CD4-positive, alpha-beta memory T cell (primary cell): ENCODE data around the gene ZPBP. TPM values are rescaled to one million over a fixed set of nuclear protein-coding genes. Genes with fewer than 3 reads are reported as not detected.

Experiments used
- CTCF ChIA-PET: fragments of 350-600 bp; sonication (Branson Sonifier 250); formaldehyde crosslinking; loops from one replicate; lab custom pipeline; 2021; ENCODE audit warnings: inconsistent platforms; ENCODE audit not compliant: partially characterized antibody; lab: Charles Lee
- POLR2A ChIA-PET: fragments of 350-600 bp; sonication (Branson Sonifier 250); formaldehyde crosslinking; loops from one replicate; lab custom pipeline; 2021; ENCODE audit not compliant: partially characterized antibody; lab: Charles Lee
- DNase-seq, 5 donors: peaks; one replicate each; pipeline versions ENCODE4 v3.0.0 to v3.0.0-alpha.2; 2020 to 2022; ENCODE audit warnings: mixed read lengths in 1 of 5
- H3K27ac ChIP-seq: one replicate; pipeline ENCODE4 v1.7.0; 2013; ENCODE audit warnings: low read depth, low read length
- H3K27me3 ChIP-seq: 2 replicates; pipeline ENCODE4 v1.7.0; 2013; ENCODE audit warnings: mild to moderate bottlenecking, low read length, moderate library complexity; ENCODE audit not compliant: insufficient read depth
- H3K36me3 ChIP-seq: 2 replicates; pipeline ENCODE4 v1.7.0; 2013; ENCODE audit warnings: mild to moderate bottlenecking, low read length, moderate library complexity; ENCODE audit not compliant: insufficient read depth
- H3K4me1 ChIP-seq: 2 replicates; pipeline ENCODE4 v1.7.0; 2013; ENCODE audit warnings: mild to moderate bottlenecking, low read length, moderate library complexity; ENCODE audit not compliant: insufficient read depth
- H3K4me3 ChIP-seq, 2 donors: one replicate each; pipeline ENCODE4 v1.7.0; 2013; ENCODE audit warnings: low read length in 2 of 2, mild to moderate bottlenecking in 1 of 2
- H3K9me3 ChIP-seq, 2 donors: one replicate each; pipeline ENCODE4 v1.7.0; 2013; ENCODE audit warnings: low read length in 2 of 2, control low read depth in 1 of 2; ENCODE audit not compliant: control insufficient read depth in 1 of 2
- H3K27ac Mint-ChIP-seq, 7 donors: one replicate each; pipeline ENCODE4 v1.8.0; 2020 to 2021; ENCODE audit warnings: mixed read lengths in 7 of 7, mild to moderate bottlenecking in 6 of 7, inconsistent platforms in 3 of 7, moderate library complexity in 3 of 7
- H3K27me3 Mint-ChIP-seq, 2 donors: one replicate each; pipeline ENCODE4 v1.8.0; 2020 to 2021; ENCODE audit warnings: mixed read lengths in 2 of 2
- H3K36me3 Mint-ChIP-seq, 2 donors: one replicate each; pipeline ENCODE4 v1.8.0; 2020 to 2021; ENCODE audit warnings: mixed read lengths in 2 of 2, inconsistent platforms in 1 of 2, mild to moderate bottlenecking in 1 of 2
- H3K4me1 Mint-ChIP-seq, 4 donors: one replicate each; pipeline ENCODE4 v1.8.0; 2020 to 2021; ENCODE audit warnings: mixed read lengths in 4 of 4, mild to moderate bottlenecking in 1 of 4
- H3K4me3 Mint-ChIP-seq, 8 donors: one replicate each; pipeline ENCODE4 v1.8.0; 2020 to 2021; ENCODE audit warnings: mixed read lengths in 8 of 8, mild to moderate bottlenecking in 7 of 8, moderate library complexity in 6 of 8, inconsistent platforms in 3 of 8
- H3K9me3 Mint-ChIP-seq, 8 donors: one replicate each; pipeline ENCODE4 v1.8.0; 2020 to 2021; ENCODE audit warnings: mixed read lengths in 8 of 8, mild to moderate bottlenecking in 5 of 8, inconsistent platforms in 3 of 8, moderate library complexity in 1 of 8
- intact Hi-C: fragments of 100-400 bp; cut with micrococcal nuclease; formaldehyde crosslinking; loops from one replicate; pipeline ENCODE4 v1.15.1; 2023
- polyA plus RNA-seq, 2 donors: library from polyadenylated mRNA; unstranded; fragments of 300-500 nt; fragmentation: Illumina TruSeq; gene quantifications; one replicate each; pipeline ENCODE4 v1.2.3, GENCODE V29; 2021
- total RNA-seq, 2 experiments: library from RNA; stranded (reverse); gene quantifications; one replicate each; pipeline ENCODE4 v1.2.3, GENCODE V29; 2021

The ZPBP gene
- total and polyA plus RNA-seq, 4 experiments from 2014 or later, result not detected

GRCh38 chr7:49894543-49894942 is 198.5 kb downstream of the ZPBP start:
- POLR2A ChIA-PET, result no interaction called here
- Histone ChIP-seq H3K36me3 (no peaks in the 10 kb centered on the region), H3K9me3 (no peaks in the 10 kb centered on the region), H3K27ac (no peak overlapping the region), H3K4me1 (no peaks in the 10 kb centered on the region), H3K4me3 (no peak overlapping the region), H3K27me3 (no peaks in the 10 kb centered on the region)
- no peak overlapping the region for H3K4me3 Mint-ChIP-seq
- no peaks in the 10 kb centered on the region for H3K4me1 Mint-ChIP-seq
- H3K27me3 Mint-ChIP-seq, result peaks cover 0 to 2% of the 10 kb centered on the region in 2 donors
- peaks cover 0 to 6% (median 0%) of the 10 kb centered on the region in 8 donors for H3K9me3 Mint-ChIP-seq
- no peak for DNase-seq
- intact Hi-C loops, result no loop called here
- H3K36me3 Mint-ChIP-seq, result no peaks in the 10 kb centered on the region
- CTCF ChIA-PET, result no interaction called here
- no peak overlapping the region for H3K27ac Mint-ChIP-seq

- no peak for DNase-seq
- H3K4me3 ChIP-seq, result no peak overlapping the region
- Mint-ChIP-seq H3K4me3 (no peak overlapping the region), H3K36me3 (no peaks in the 10 kb centered on the region), H3K27me3 (peaks cover 0 to 2% of the 10 kb centered on the region in 2 donors), H3K27ac (no peak overlapping the region), H3K4me1 (no peaks in the 10 kb centered on the region), H3K9me3 (peaks cover 0 to 6% (median 0%) of the 10 kb centered on the region in 8 donors)
- H3K9me3 ChIP-seq, result no peaks in the 10 kb centered on the region
- ChIA-PET CTCF (no interaction called here), POLR2A (no interaction called here)
- intact Hi-C loops, result no loop called here
- no peaks in the 10 kb centered on the region for H3K27me3 ChIP-seq
- H3K36me3 ChIP-seq, result no peaks in the 10 kb centered on the region
- no peaks in the 10 kb centered on the region for H3K4me1 ChIP-seq
- no peak overlapping the region for H3K27ac ChIP-seq
Measured at GRCh38 chr7:49893131-49893530, 199.9 kb downstream of the ZPBP start.

- Mint-ChIP-seq H3K9me3 (peaks cover 0 to 6% (median 0%) of the 10 kb centered on the region in 8 donors), H3K27ac (no peak overlapping the region), H3K4me1 (no peaks in the 10 kb centered on the region), H3K36me3 (no peaks in the 10 kb centered on the region), H3K27me3 (no peaks in the 10 kb centered on the region), H3K4me3 (no peak overlapping the region)
- ChIA-PET CTCF (no interaction called here), POLR2A (no interaction called here)
- H3K4me1 ChIP-seq, result no peaks in the 10 kb centered on the region
- no peak for DNase-seq
- H3K36me3 ChIP-seq, result no peaks in the 10 kb centered on the region
- intact Hi-C loops, result no loop called here
- H3K4me3 ChIP-seq, result no peak overlapping the region
- H3K9me3 ChIP-seq, result no peaks in the 10 kb centered on the region
- H3K27me3 ChIP-seq, result no peaks in the 10 kb centered on the region
- no peak overlapping the region for H3K27ac ChIP-seq
Measured at GRCh38 chr7:49892481-49892880, 200.6 kb downstream of the ZPBP start.

Other genes with a start within 250 kb of the ZPBP start
- 100 to 1,000 TPM; 474 to 479 TPM for gene IKZF1, start 211.5 kb upstream of the ZPBP start, total RNA-seq
- gene IKZF1, start 211.5 kb upstream of the ZPBP start, polyA plus RNA-seq, result 100 to 1,000 TPM; 116 to 288 TPM